ENCODE measurements around the gene PDZD7.
"Not testable (repeated sequence)": the region's sequence is repeated elsewhere in the genome, so short reads cannot be mapped to it uniquely, and the experiment has no call there.

The PDZD7 gene

GRCh38 chr10:100980711-100981110, 50.2 kb downstream of the PDZD7 start:
- DNase-seq = no peak

- no peak for DNase-seq
Observed at GRCh38 chr10:100980311-100980710, 50.6 kb downstream of the PDZD7 start.

GRCh38 chr10:100979791-100980272, 51.1 kb downstream of the PDZD7 start:
- DNase-seq = no peak

GRCh38 chr10:100978901-100979195, 52.1 kb downstream of the PDZD7 start:
- no peak for DNase-seq

GRCh38 chr10:100978121-100978900, 52.6 kb downstream of the PDZD7 start:
- no peak for DNase-seq

- DNase-seq = no peak
Observed at GRCh38 chr10:100977436-100977835, 53.5 kb downstream of the PDZD7 start.

GRCh38 chr10:100976906-100977305, 54.0 kb downstream of the PDZD7 start:
- no peak for DNase-seq

- not testable (repeated sequence) for DNase-seq
Observed at GRCh38 chr10:100975397-100975796, 55.5 kb downstream of the PDZD7 start.

- DNase-seq = no peak
Observed at GRCh38 chr10:100972904-100973535, 57.9 kb downstream of the PDZD7 start.

GRCh38 chr10:100972115-100972903, 58.6 kb downstream of the PDZD7 start:
- DNase-seq = no peak

GRCh38 chr10:100970914-100971811, 59.8 kb downstream of the PDZD7 start:
- no peak for DNase-seq

- DNase-seq = no peak
Observed at GRCh38 chr10:100970076-100970913, 60.6 kb downstream of the PDZD7 start.

- DNase-seq = no peak
Observed at GRCh38 chr10:100969187-100970075, 61.5 kb downstream of the PDZD7 start, which contains the start of gene SEMA4G. Gene SEMA4G, plus strand, starts transcription at chr10:100969504. Its CDS starts 3,409 bp downstream, at chr10:100972913.

- no peak for DNase-seq
Observed at GRCh38 chr10:100968863-100969186, 62.1 kb downstream of the PDZD7 start.

- DNase-seq = no peak
Observed at GRCh38 chr10:100968062-100968736, 62.7 kb downstream of the PDZD7 start.

GRCh38 chr10:100967332-100967731, 63.6 kb downstream of the PDZD7 start:
- no peak for DNase-seq

- no peak for DNase-seq
Observed at GRCh38 chr10:100966887-100967286, 64.0 kb downstream of the PDZD7 start.

- no peak for DNase-seq
Observed at GRCh38 chr10:100965820-100966219, 65.1 kb downstream of the PDZD7 start.

GRCh38 chr10:100963826-100964225, 67.1 kb downstream of the PDZD7 start:
- DNase-seq = no peak
